Measurements from ENCODE around the gene NEU4.

GRCh38 chr2:241788572-241788971 is 20.4 kb upstream of the NEU4 start:
- TF ChIP-seq EZH2 (IDR thresholded peaks at IDR 0.05) (no peak), POLR2AphosphoS5 (IDR thresholded peaks at IDR 0.05; ENCODE audit: borderline replicate concordance, low read depth, low read length) (no peak)

Data from SK-N-MC (cell line).